WERI-Rb-1 (cell line): Measurements from ENCODE around the gene LONRF3.

Experiments used
- DNase-seq: peaks from one replicate; pipeline ENCODE4 v3.0.0-alpha.2; 2020
- H3K27ac ChIP-seq: fragments of 250-450 bp; sonication (Bioruptor Pico); 2 replicates; pipeline ENCODE4 v1.5.1; 2020; ENCODE audit warnings: mild to moderate bottlenecking, moderate library complexity
- H3K27me3 ChIP-seq: fragments of 250-450 bp; sonication (Bioruptor Pico); 2 replicates; pipeline ENCODE4 v1.5.1; 2021; ENCODE audit warnings: mild to moderate bottlenecking, low read depth, moderate library complexity; ENCODE audit not compliant: insufficient read depth, severe bottlenecking
- H3K36me3 ChIP-seq: fragments of 250-450 bp; sonication (Bioruptor Pico); 2 replicates; pipeline ENCODE4 v1.5.1; 2020; ENCODE audit warnings: mild to moderate bottlenecking, moderate library complexity
- H3K4me3 ChIP-seq: 2 replicates; pipeline ENCODE4 v1.5.1; 2011; ENCODE audit warnings: low read depth, mild to moderate bottlenecking, control low read depth, low read length
- H3K9me3 ChIP-seq: fragments of 250-450 bp; sonication (Bioruptor Pico); 2 replicates; pipeline ENCODE4 v1.5.1; 2021; ENCODE audit warnings: mild to moderate bottlenecking, moderate library complexity; ENCODE audit not compliant: severe bottlenecking
- CTCF ChIP-seq: IDR thresholded peaks from 2 replicates; pipeline ENCODE4 v1.5.1; 2011; ENCODE audit warnings: low read depth, mild to moderate bottlenecking, control low read depth, inconsistent platforms, low read length

Gene LONRF3

GRCh38 chrX:119045884-119046283 is 71.5 kb downstream of the LONRF3 start:
- Histone ChIP-seq H3K9me3 (no peaks in the 10 kb centered on the region), H3K4me3 (no peak overlapping the region), H3K27ac (no peak overlapping the region), H3K36me3 (no peaks in the 10 kb centered on the region), H3K27me3 (peaks cover 45% of the 10 kb centered on the region)
- TF ChIP-seq CTCF, result no peak
- no peak for DNase-seq

GRCh38 chrX:119055687-119056086 is 81.3 kb downstream of the LONRF3 start:
- no peaks in the 10 kb centered on the region for H3K36me3 ChIP-seq
- no peak for DNase-seq
- H3K9me3 ChIP-seq, result no peaks in the 10 kb centered on the region
- H3K27ac ChIP-seq, result no peak overlapping the region
- H3K4me3 ChIP-seq, result no peak overlapping the region
- no peak for TF ChIP-seq CTCF
- peaks cover 20% of the 10 kb centered on the region for H3K27me3 ChIP-seq

GRCh38 chrX:119062750-119063374 is 88.4 kb downstream of the LONRF3 start:
- TF ChIP-seq CTCF, result no peak
- DNase-seq, result no peak

GRCh38 chrX:119063428-119063827 is 89.0 kb downstream of the LONRF3 start:
- TF ChIP-seq CTCF, result no peak
- Histone ChIP-seq H3K9me3 (no peaks in the 10 kb centered on the region), H3K27ac (no peak overlapping the region), H3K4me3 (no peak overlapping the region), H3K27me3 (peaks cover 46% of the 10 kb centered on the region), H3K36me3 (no peaks in the 10 kb centered on the region)
- DNase-seq, result no peak

More at GRCh38 chrX:119062750-119063374, 88.4 kb downstream of the LONRF3 start:
- no peaks in the 10 kb centered on the region for H3K9me3 ChIP-seq
- no peak overlapping the region for H3K27ac ChIP-seq
- no peaks in the 10 kb centered on the region for H3K36me3 ChIP-seq
- peaks cover 41% of the 10 kb centered on the region for H3K27me3 ChIP-seq
- no peak overlapping the region for H3K4me3 ChIP-seq

- peak; percentile 47 for TF ChIP-seq CTCF
- no peak overlapping the region for H3K4me3 ChIP-seq
- H3K9me3 ChIP-seq, result no peaks in the 10 kb centered on the region
- DNase-seq, result peak; percentile 31
- H3K36me3 ChIP-seq, result no peaks in the 10 kb centered on the region
- H3K27me3 ChIP-seq, result peaks cover 59% of the 10 kb centered on the region
- no peak overlapping the region for H3K27ac ChIP-seq
Measured at GRCh38 chrX:119067023-119067739, 92.8 kb downstream of the LONRF3 start.
